PFSK-1 (cell line): ENCODE results near the gene RNF207.

Experiments used
- FOXP2 ChIP-seq: optimal IDR thresholded peaks from 2 replicates; pipeline ENCODE3; 2011; ENCODE audit warnings: borderline replicate concordance, control low read depth, inconsistent platforms; ENCODE audit not compliant: insufficient read depth; ENCODE audit errors: extremely low read length, extremely low read depth
- SIN3A ChIP-seq: IDR thresholded peaks from 2 replicates; pipeline ENCODE4 v1.6.1; 2012; ENCODE audit warnings: mild to moderate bottlenecking, low read length, moderate library complexity, borderline replicate concordance; ENCODE audit not compliant: insufficient read depth
- TAF1 ChIP-seq: IDR thresholded peaks from 2 replicates; pipeline ENCODE4 v1.6.1; 2012; ENCODE audit warnings: low read length, control low read depth, borderline replicate concordance; ENCODE audit not compliant: insufficient read depth

- TF ChIP-seq TAF1 (no peak), SIN3A (no peak), FOXP2 (no peak)
These were observed 22.4 kb upstream of the RNF207 start for GRCh38 chr1:6183520-6183989.
